Activated CD4-positive, CD25-positive, alpha-beta regulatory T cell treated with anti-CD3 and anti-CD28 coated beads, Interleukin-2, amount 50 U/mL, for 24 hours (primary cell): ENCODE data around the gene MYL10.
A peak's percentile ranks its signal among the peaks of the same experiment; 100 is the strongest.
"Not testable (repeated sequence)": the region's sequence is repeated elsewhere in the genome, so short reads cannot be mapped to it uniquely, and the experiment has no call there.

ENCODE experiments used
- ATAC-seq, 2 donors: fragments of 150-1000 bp; cut with Tn5 transposase; one replicate each; pipeline ENCODE4 v1.10.0; 2021; ENCODE audit warnings: mild to moderate bottlenecking in 1 of 2, moderate library complexity in 1 of 2

The MYL10 gene

GRCh38 chr7:101618207-101618839 is 10.8 kb downstream of the MYL10 start:
- no peak for ATAC-seq

- ATAC-seq, result no peak
These were observed 11.5 kb downstream of the MYL10 start for GRCh38 chr7:101617451-101618206.

DNA sequence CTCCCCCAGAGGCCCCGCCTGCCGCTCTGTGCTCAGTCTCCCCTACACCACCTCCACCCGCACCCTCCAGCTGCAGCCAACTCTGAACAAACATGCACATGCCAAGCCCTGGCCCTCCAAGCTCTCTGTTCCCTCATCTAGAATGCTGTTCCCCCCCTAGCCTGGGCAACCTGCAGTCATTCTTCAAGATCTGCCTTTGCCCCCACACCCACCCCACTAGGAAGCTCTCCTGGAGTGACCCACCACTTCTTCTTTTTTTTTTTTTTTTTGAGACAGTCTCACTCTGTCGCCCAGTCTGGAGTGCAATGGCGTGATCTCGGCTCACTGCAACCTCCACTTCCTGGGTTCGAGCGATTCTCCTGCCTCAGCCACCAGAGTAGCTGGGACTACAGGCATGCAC is 13.7 kb downstream of the MYL10 start:
- ATAC-seq, result no peak

DNA sequence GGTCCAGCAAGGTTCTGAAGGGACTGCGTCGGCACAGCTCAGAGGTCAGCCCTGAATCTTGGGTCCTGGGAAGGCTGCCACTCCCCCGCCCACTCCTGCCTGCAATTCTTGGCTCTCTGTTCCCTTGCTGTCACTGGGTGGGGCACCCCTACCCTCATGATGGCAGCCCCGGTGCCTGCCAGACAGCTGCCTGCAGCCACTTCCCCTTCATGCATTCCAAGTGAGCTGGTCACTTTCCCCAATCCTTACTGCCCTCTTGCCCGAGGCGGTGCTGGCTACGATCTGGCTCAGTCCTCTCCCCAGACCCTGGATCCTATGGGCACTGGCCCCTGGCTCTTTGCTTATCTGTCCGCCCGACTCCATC is 14.2 kb downstream of the MYL10 start:
- ATAC-seq, result no peak

- ATAC-seq, result no peak
These were observed 14.8 kb downstream of the MYL10 start for GRCh38 chr7:101614098-101614938.

DNA sequence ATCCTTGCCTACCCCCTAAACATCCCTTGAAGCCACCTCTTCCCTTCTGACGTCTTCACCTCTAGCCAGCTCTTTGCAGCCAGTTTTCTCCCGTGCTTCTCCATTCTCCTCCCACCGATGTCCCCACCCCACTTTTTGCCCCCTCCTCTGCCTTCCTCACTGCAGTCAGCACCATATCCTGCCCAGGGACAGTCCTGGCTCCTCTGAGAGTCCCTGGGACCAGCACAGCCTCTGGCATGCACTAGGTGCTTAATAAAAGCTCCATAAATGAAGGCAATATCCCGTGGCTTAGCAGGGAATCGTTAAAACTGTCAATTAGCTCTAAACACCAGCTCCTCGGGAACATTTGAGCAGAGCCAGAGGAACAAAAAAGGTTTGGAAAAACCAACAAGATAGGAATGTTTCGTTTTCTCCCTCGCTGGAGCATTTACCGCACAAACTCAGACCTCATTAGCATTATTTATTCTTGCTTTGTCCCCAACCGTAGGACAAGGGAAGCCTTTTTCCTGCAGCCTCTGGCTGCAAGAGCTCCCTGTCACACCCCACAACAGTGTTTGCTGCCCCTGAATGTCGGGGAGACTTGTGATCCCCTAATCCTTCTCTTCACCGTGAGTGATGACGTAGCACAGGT is 16.1 kb downstream of the MYL10 start:
- ATAC-seq, result no peak

GRCh38 chr7:101608772-101609713 is 20.1 kb downstream of the MYL10 start:
- peak in 1 of 2 donors; percentile 5 for ATAC-seq

GRCh38 chr7:101606498-101606923 is 22.6 kb downstream of the MYL10 start:
- ATAC-seq, result no peak

GRCh38 chr7:101605611-101606497 is 23.2 kb downstream of the MYL10 start:
- no peak for ATAC-seq

- ATAC-seq, result not testable (repeated sequence)
These were observed 24.2 kb downstream of the MYL10 start for GRCh38 chr7:101604934-101605332.

GRCh38 chr7:101604331-101604933 is 24.7 kb downstream of the MYL10 start:
- ATAC-seq, result no peak

DNA sequence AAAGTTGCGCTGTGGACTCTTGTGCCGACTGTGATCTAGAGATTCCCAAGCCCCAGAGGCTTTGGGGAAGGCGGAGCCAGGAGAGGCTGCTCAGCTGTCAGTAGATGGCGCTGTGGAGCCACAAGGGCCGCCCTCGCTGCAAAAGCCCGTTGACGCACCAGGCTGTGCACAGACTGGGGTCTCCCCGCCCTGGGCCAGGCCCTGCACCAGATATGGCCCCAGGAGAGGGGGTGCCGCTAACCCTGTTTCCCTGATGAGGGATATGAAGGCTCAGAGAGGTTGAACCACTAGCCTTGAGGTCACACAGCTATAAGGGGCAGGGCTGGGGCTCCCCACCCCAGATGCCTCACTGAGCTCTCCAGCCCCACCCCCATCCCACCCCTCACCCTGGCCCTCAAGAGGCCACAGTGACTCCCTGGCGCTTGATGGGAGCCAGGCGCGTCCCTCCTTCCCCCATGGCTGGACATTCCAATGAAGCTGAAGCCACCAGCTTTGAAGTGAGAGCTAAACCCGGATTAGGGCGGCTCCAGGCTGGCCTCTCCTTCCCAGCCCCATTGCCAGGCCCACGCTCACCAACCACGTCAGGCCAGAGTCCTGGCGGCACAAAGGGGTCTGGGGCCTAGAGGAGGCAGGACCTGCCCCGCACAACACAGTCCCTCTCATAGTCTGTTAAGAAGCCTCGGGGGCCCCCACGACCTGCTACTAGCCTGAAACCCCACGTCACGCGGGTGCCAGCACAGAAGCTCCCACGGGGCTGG is 26.4 kb downstream of the MYL10 start:
- ATAC-seq, result peak; percentile 44 to 76

GRCh38 chr7:101602082-101602481 is 27.0 kb downstream of the MYL10 start:
- ATAC-seq, result no peak

DNA sequence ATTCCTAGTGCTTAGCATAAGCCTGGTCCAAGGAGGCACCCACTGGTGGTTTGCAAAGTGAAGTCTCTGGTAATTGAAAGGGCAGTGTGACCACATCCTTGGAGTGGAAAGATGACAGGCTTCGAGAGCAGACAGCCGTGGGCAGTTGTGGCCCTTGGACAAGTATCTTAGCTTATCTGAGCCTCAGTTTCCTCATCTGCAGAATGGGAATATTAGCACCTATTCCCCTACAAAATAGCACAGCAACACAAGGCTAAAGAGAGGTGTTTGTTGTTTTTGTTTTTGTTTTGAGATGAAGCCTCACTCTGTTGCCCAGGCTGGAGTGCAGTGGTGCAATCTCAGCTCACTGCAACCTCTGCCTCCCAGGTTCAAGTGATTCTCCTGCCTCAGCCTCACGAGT is 29.3 kb downstream of the MYL10 start:
- no peak for ATAC-seq

DNA sequence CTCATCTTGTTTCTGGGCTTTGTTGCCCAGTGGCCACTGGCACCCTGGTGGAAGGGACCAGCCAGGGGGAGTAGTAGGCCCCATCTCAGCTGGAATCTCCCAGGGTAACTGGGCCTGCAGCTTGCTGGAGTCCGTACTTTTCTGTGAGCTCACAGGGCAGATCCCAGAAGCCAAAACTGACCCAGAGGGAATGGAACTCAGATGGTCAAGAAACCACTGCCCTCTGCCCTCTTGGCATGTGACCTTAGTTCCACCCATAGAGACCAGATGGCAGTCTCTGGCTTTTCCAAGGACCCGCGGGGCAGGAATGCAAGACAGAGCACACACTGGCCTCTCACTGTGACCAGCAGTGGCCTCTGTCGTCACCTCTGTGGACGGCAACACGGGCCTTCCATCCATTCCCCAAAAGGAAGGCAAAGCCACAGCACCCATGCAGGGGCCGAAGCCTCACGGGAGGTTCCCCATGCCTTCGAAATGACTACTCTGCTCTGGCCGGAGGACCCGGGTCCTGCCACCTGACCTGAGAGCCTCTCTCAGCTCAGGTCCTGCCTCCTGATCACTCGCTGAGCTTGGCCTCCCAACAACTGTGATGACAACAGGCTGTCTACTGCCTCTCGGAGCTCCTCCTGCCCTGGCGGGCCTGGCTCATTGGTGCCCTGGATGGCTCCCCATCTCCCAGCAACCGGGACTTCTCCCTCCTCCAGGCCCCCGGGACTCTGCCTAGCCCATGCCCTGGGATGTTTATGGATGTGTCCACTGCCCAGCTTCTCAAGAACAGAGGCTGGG is 29.9 kb downstream of the MYL10 start:
- no peak for ATAC-seq

- ATAC-seq, result no peak
These were observed 30.6 kb downstream of the MYL10 start for GRCh38 chr7:101598422-101598985.

GRCh38 chr7:101597941-101598340 is 31.2 kb downstream of the MYL10 start:
- no peak for ATAC-seq

DNA sequence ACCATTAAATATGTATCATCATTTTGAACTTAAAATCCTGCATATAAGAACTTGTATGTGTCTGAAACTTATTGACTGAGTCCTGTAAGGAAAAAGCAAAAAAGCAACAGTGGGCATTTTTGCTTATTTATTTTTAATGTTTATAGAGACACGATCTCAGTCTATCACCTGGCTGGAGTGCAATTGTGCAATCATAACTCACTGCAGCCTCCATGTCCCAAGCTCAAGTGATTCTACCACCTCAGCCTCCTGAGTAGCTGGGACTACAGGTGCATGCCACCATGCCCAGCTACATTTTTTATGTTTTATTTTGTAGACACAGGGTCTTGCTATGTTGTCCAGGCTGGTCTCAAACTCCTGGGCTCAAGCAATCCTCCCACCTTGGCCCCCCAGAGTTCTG is 32.2 kb downstream of the MYL10 start:
- ATAC-seq, result no peak
